Retinal pigment epithelial cell (primary cell): Measurements from ENCODE around the gene IFT81.

Source experiments
- DNase-seq: peaks from one replicate; pipeline ENCODE4 v3.0.0-alpha.2; 2010; ENCODE audit warnings: low read depth
- H3K4me3 ChIP-seq: 2 replicates; pipeline ENCODE4 v1.5.1; 2011; ENCODE audit warnings: mild to moderate bottlenecking, low read length, control low read depth, moderate library complexity
- CTCF ChIP-seq: conservative IDR thresholded peaks from 2 replicates; pipeline ENCODE4 v1.5.1; 2011; ENCODE audit warnings: low read depth, low read length, control low read depth, inconsistent platforms

Gene IFT81

GRCh38 chr12:110117956-110118685 lies 6.0 kb upstream of the IFT81 start:
- TF ChIP-seq CTCF: no peak
- DNase-seq: no peak
- H3K4me3 ChIP-seq: no peak overlapping the region

GRCh38 chr12:110122929-110123328 lies 1.2 kb upstream of the IFT81 start:
- no peak for DNase-seq
- H3K4me3 ChIP-seq: no peak overlapping the region
- TF ChIP-seq CTCF: no peak

- no peak overlapping the region for H3K4me3 ChIP-seq
- no peak for TF ChIP-seq CTCF
- DNase-seq: no peak
Observed at GRCh38 chr12:110123919-110124268, 263 bp upstream of the IFT81 start.

GRCh38 chr12:110126557-110126956 lies 2.4 kb downstream of the IFT81 start:
- TF ChIP-seq CTCF: no peak
- H3K4me3 ChIP-seq: no peak overlapping the region
- DNase-seq: no peak

GRCh38 chr12:110134691-110135411 lies 10.7 kb downstream of the IFT81 start:
- TF ChIP-seq CTCF: no peak
- no peak overlapping the region for H3K4me3 ChIP-seq
- no peak for DNase-seq

- no peak for DNase-seq
- no peak for TF ChIP-seq CTCF
- H3K4me3 ChIP-seq: no peak overlapping the region
Observed at GRCh38 chr12:110135806-110136205, 11.6 kb downstream of the IFT81 start.

GRCh38 chr12:110137786-110138185 lies 13.6 kb downstream of the IFT81 start:
- DNase-seq: no peak
- no peak for TF ChIP-seq CTCF
- no peak overlapping the region for H3K4me3 ChIP-seq
